Thoracic aorta (tissue), 2 donors: Measurements from ENCODE around the gene KCTD5. TPM values are rescaled to one million over a fixed set of nuclear protein-coding genes. Genes with fewer than 3 reads are reported as not detected.

Experiments used
- ATAC-seq: fragments of 150-250 bp; one replicate; pipeline ENCODE4 v1.8.0; 2017; ENCODE audit warnings: low read depth; ENCODE audit not compliant: insufficient number of reproducible peaks, low FRiP score
- DNase-seq: peaks from one replicate; pipeline ENCODE4 v3.0.0-alpha.2; 2020; ENCODE audit warnings: low spot score
- H3K27ac ChIP-seq, 2 donors: fragments of 200-600 bp; sonication (generic); 1 replicate in 1 of 2; 2 replicates in 1 of 2; pipeline ENCODE4 v1.5.1; 2016; ENCODE audit warnings: mild to moderate bottlenecking in 2 of 2, moderate library complexity in 2 of 2
- H3K27me3 ChIP-seq: fragments of 200-600 bp; sonication (generic); replicated peaks from 2 replicates; pipeline ENCODE4 v1.6.0; 2016; ENCODE audit warnings: mild to moderate bottlenecking; ENCODE audit not compliant: insufficient read depth
- H3K36me3 ChIP-seq: fragments of 200-600 bp; sonication (generic); one replicate; pipeline ENCODE4 v1.5.1; 2016
- H3K4me1 ChIP-seq, 2 donors: fragments of 200-600 bp; sonication (generic); 1 replicate in 1 of 2; 2 replicates in 1 of 2; pipeline versions ENCODE4 v1.5.1 to v1.6.0; 2016; ENCODE audit warnings: low read depth in 2 of 2, mild to moderate bottlenecking in 1 of 2; ENCODE audit not compliant: control insufficient read depth in 1 of 2
- H3K4me3 ChIP-seq: fragments of 200-600 bp; sonication (generic); 2 replicates; pipeline ENCODE4 v1.5.1; 2016; ENCODE audit warnings: mild to moderate bottlenecking
- H3K9me3 ChIP-seq: fragments of 200-600 bp; sonication (generic); 2 replicates; pipeline ENCODE4 v1.5.1; 2016
- CTCF ChIP-seq: fragments of 200-600 bp; sonication (generic); IDR thresholded peaks from one replicate; pipeline ENCODE4 v1.5.1; 2019; ENCODE audit warnings: antibody characterized with exemption
- total RNA-seq, 2 donors: library from RNA; depleted of rRNA; stranded (reverse); fragments of >200 nt; gene quantifications; one replicate each; pipeline versions ENCODE4 v1.1.0 to v1.2.3, GENCODE V29; 2016

The KCTD5 gene
- total RNA-seq, 2 donors from 2014 or later = 13.8 to 19.2 TPM

GRCh38 chr16:2698103-2698870 lies 16.0 kb downstream of the KCTD5 start:
- H3K4me3 ChIP-seq = no peak overlapping the region
- H3K9me3 ChIP-seq = no peaks in the 10 kb centered on the region
- H3K36me3 ChIP-seq = peaks cover 57% of the 10 kb centered on the region
- H3K27ac ChIP-seq = no peak overlapping the region
- no peaks in the 10 kb centered on the region for H3K27me3 ChIP-seq
- ATAC-seq = no peak
- no peak for TF ChIP-seq CTCF
- DNase-seq = no peak
- H3K4me1 ChIP-seq = no peaks in the 10 kb centered on the region

- DNase-seq = no peak
- TF ChIP-seq CTCF = no peak
- ATAC-seq = no peak
- no peaks in the 10 kb centered on the region for H3K9me3 ChIP-seq
- no peak overlapping the region for H3K4me3 ChIP-seq
- peaks cover 63% of the 10 kb centered on the region for H3K36me3 ChIP-seq
- H3K27me3 ChIP-seq = no peaks in the 10 kb centered on the region
- no peaks in the 10 kb centered on the region for H3K4me1 ChIP-seq
- no peak overlapping the region for H3K27ac ChIP-seq
These were observed 16.8 kb downstream of the KCTD5 start for GRCh38 chr16:2698965-2699750.

GRCh38 chr16:2699791-2700600 lies 17.7 kb downstream of the KCTD5 start:
- no peaks in the 10 kb centered on the region for H3K9me3 ChIP-seq
- H3K36me3 ChIP-seq = peaks cover 63% of the 10 kb centered on the region
- H3K4me3 ChIP-seq = no peak overlapping the region
- TF ChIP-seq CTCF = no peak
- no peak for DNase-seq
- no peaks in the 10 kb centered on the region for H3K4me1 ChIP-seq
- H3K27me3 ChIP-seq = no peaks in the 10 kb centered on the region
- ATAC-seq = no peak
- no peak overlapping the region for H3K27ac ChIP-seq

GRCh38 chr16:2700786-2701185 lies 18.5 kb downstream of the KCTD5 start:
- no peaks in the 10 kb centered on the region for H3K9me3 ChIP-seq
- no peak for TF ChIP-seq CTCF
- H3K4me3 ChIP-seq = no peak overlapping the region
- ATAC-seq (no peak), DNase-seq (no peak)
- no peaks in the 10 kb centered on the region for H3K4me1 ChIP-seq
- H3K36me3 ChIP-seq = peaks cover 63% of the 10 kb centered on the region
- H3K27me3 ChIP-seq = no peaks in the 10 kb centered on the region
- no peak overlapping the region for H3K27ac ChIP-seq

GRCh38 chr16:2701272-2701671 lies 18.9 kb downstream of the KCTD5 start:
- peaks cover 63% of the 10 kb centered on the region for H3K36me3 ChIP-seq
- H3K4me3 ChIP-seq = no peak overlapping the region
- H3K4me1 ChIP-seq = no peaks in the 10 kb centered on the region
- DNase-seq = no peak
- no peaks in the 10 kb centered on the region for H3K9me3 ChIP-seq
- no peaks in the 10 kb centered on the region for H3K27me3 ChIP-seq
- no peak for TF ChIP-seq CTCF
- H3K27ac ChIP-seq = no peak overlapping the region
- no peak for ATAC-seq
